ENCODE results near the gene KCNQ1OT1.

DNA sequence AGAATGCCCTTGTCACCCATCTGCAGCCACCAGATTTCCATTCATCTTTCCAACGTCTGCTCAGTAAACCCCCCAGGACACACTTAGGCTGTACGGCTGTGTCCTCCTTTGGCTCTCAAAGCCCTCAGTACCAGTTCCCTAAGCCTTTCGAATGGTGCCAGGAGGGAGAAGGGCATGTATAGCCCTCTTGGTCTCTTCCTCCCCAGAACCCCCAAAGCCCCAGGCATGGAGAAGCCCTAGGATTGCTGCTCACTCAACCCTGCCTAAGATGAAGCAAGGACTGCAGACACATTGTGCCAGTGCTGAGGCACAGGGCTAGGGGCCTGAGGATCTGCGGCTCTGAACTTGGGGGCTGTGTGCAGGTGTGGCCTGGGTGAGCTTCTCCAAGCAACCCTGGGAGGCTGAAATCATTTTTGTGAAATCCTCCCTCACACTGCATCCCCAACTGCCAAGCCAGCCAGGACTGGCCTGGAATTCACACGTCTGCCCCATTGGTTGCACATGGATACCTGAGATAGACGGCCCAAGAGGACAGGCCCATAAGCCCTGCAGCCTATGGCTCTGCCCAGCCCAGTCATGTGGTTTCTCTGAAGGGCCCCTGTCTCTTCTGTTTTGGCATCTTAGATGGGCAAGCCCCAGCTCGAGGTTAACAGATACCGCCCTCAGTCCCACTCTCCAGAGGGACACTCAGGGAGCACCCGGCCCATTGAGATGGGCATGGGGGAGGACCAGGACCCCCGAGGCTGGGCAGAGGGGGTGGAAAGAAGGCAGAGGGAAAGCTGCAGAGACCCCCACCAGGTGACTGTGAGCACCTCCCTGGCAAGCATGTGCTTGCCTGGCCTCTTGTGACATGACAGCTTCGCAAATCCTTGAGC, 34.0 kb downstream of the KCNQ1OT1 start:
- TF ChIP-seq CTCF (IDR thresholded peaks at IDR 0.05; ENCODE audit: low read length), result no peak
- TF ChIP-seq EZH2phosphoT487 (IDR thresholded peaks at IDR 0.05; ENCODE audit: low read length), result no peak
